DMS79 (cell line): ENCODE measurements around the gene IL24.
"Not testable (repeated sequence)": the region's sequence is repeated elsewhere in the genome, so short reads cannot be mapped to it uniquely, and the experiment has no call there.

Experiments
- DNase-seq: peaks from one replicate; lab custom pipeline; 2025; lab: John Stamatoyannopoulos, UW

Gene IL24

GRCh38 chr1:206897175-206897574 is at the start of gene IL24:
Gene IL24, plus strand, starts transcription at chr1:206897443. Its CDS starts 390 bp downstream, at chr1:206897833.
- DNase-seq = no peak

GRCh38 chr1:206847946-206848345 is 49.3 kb upstream of the IL24 start:
- no peak for DNase-seq

DNA sequence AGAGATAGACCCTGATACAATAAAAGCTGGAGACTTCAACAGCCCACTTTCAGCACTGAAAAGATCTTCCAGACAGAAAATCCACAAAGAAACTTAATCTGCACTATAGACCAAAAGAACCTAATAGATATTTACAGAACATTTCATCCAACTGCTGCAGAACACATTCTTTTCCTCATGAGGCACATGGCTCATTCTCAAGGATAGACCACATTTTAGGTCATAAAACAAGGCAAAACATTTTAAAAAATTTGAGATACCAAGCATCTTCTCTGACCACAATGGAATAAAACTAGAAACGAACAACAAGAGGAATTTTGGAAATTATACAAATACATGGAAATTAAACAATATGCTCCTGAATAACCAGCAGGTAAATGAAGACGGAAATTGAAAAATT is 46.8 kb upstream of the IL24 start:
- DNase-seq = no peak

DNA sequence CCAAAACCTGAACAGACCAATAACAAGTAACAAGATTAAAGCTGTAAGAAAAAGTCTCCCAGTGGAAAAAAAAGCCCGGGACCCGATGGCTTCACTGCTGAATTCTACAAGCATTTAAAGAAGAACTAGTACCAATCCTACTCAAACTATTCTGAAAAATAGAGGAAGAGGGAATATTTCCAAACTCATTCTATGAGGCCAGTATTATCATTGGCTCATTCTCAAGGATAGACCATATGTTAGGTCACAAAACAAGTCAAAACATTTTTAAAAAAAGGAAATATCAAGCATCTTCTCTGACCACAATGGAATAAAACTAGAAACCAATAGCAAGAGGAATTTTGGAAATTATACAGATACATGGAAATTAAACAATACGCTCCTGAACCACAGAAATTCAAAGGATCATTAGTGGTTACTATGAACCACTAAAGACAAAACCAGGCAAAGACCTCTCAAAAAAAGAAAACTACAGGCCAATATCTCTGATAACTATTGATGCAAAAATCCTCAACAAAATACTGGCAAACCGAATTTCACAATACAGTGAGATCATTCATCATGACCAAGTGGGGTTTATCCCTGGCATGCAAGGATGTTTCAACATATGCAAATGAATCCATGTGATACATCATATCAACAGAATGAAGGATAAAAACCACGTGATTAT is 45.8 kb upstream of the IL24 start:
- no peak for DNase-seq

DNA sequence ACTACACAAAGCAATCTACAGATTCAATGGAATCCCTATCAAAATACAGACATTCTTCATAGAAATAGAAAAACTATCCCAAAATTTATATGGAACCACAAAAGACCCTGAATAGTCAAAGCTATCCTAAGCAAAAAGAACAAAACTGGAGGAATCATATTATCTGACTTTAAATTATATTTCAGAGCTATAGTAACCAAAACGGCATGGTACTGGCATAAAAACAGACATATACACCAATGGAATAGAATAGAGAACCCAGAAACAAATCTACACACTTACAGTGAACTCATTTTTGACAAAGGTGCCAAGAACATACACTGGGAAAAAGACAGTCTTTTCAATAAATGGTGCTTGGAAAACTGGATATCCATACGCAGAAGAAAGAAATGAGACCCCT is 44.6 kb upstream of the IL24 start:
- not testable (repeated sequence) for DNase-seq

- not testable (repeated sequence) for DNase-seq
These were observed 43.5 kb upstream of the IL24 start for GRCh38 chr1:206853696-206854095.

DNA sequence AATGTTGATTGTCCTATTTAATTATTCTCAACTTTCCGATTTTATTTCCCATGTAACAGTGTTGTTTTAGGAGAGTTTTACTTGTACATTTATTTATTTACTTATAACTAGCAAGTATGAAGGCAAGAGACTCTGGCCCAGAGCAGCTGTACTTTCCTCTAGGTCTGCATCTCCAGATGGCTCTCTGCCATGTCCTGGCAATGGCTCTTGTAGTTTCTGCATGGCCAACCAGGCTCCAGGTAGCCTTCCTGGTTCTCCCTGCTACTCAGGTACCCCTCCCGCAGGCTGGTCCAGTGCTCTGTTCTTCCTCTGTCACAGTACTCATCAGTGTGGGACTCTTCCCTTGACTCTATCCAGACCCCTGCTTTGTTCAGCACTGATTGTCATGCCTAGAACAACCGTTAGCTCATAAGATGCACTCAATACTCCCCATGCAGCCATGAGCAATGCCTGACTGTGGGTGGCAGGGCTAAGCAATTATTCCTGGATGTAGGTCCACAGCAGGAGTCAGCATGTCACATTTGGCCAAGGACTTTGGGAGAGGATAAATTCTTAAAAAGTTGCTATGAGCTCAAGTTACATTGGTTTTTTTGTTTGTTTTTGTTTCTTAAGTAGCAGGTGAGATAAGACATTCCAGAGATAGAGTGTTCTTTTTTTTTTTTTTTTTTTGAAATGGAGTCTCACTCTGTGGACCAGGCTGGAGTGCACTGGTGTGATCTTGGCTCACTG is 42.7 kb upstream of the IL24 start:
- DNase-seq = no peak

DNA sequence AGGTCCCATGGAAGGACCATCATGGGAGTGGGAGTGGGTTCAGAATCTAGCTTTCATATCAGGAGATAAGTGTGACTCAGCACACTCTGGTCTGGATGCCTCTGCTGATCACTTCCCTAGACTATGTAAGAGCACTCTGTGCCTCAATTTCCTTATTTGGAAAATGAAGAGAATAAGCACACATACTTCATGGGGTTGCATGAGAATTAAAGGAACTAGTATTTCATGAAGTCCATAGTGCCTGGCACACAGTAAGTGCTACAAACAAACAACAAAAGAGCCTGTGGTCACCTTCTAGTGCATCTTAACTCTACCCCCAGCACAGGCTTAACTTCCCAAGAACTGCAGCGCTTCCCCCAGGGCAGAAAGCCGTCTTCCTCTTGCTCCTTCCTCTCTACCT is 41.4 kb upstream of the IL24 start:
- DNase-seq = no peak

DNA sequence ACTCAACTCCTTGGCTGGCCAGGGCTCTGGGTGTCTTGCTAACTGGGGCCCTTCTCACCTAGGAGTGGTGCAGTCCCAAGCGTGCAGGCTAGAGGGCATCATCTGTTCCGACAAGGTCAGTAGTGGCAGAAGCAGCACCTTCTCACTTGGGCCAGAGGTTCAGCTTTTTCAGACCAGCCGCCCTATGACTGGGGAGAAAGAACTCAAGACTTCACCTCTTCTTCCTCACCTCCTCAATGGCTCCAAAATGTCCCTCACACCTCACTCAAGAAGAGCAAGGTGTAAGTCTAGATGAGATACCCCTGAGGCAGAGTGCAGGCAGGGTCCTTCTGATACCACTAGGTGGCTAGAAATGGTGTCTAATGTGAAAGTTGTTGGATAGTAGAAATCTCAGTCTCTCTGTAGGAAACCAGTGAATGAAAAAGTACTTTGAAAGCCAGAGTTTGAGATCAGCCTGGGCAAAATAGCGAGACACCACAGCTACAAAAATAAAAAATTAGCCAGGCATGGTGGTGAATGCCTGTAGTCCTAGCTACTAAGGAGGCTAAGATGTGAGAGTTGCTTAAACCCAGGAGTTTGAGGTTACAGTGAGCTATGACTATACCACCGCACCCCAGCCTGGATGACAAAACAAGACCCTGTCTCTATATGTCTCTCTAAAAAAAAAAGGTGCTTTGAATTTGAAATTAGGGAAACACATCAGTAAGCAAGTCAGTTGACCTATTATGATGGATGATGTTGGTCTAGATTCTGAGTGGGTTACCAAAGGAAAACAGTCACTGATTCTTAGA is 40.4 kb upstream of the IL24 start:
- DNase-seq = no peak

DNA sequence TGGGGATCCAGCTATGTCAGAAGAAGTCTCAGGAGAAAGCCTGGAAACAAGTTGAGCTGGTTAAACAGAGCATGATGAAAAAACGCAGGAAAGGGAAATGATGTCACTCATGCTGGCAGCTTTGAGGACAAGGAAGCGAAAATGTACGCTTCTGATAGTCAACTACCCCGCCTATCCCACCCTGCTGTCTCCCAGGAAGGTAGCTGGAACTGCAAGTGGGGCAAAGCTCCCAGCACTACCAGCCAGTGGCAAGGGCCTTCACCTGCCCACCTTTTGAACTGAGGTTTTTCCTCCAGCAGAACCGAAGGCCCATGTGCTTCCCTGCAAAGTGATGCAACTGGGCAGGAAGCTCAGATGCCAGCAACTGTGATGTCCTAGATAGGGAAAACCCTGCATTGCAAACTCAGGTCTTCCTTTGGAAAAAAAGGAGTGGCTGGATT is 38.1 kb upstream of the IL24 start:
- DNase-seq = no peak

GRCh38 chr1:206860165-206860564 is 37.1 kb upstream of the IL24 start:
- DNase-seq = no peak

- no peak for DNase-seq
These were observed 34.0 kb upstream of the IL24 start for GRCh38 chr1:206863266-206863665.

DNA sequence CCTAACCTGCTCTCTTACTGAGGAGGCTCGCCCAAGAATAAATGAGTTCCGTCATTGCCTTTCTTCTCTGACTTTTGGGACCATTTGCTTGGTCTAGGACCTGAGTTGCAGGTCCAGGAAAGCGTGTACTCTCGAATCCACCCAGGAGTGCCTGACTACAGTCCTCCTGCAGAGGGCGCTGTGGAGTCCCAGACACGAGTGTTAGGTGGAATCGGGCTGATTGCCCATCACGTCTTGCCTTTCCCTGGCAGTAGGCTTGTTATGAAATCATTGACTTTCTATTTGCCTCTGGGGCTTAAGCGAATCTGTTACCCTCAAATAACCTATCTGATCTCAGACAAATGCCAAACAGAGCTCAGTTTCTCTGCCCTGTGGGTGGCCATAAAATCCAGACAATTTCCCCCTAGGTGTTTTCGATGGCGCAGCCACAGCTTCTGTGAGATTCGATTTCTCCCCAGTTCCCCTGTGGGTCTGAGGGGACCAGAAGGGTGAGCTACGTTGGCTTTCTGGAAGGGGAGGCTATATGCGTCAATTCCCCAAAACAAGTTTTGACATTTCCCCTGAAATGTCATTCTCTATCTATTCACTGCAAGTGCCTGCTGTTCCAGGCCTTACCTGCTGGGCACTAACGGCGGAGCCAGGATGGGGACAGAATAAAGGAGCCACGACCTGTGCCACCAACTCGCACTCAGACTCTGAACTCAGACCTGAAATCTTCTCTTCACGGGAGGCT is 32.1 kb upstream of the IL24 start, which contains the start of gene IL20:
Gene IL20 (plus strand): TSS at position 685 of the 733 bp plus-strand sequence. CDS start 230 bp downstream, outside the sequence.
- no peak for DNase-seq

DNA sequence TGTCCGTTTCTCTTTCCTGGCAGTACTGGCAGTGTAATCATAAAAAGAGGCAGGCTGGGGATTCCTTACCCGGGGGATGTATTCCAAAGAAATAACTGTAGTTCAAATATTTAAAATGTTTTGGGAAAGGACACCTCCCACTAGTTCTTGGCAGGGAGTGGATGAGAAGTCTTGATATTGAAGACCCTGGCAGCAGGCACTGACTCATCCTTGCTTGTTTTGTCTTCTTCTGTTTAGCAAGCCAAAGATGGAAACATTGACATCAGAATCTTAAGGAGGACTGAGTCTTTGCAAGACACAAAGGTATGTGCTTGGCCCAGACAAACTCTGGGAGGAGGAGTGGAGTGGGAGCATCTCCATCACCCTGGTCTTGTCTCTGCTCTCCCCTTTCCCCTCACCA is 31.2 kb upstream of the IL24 start:
- DNase-seq = no peak

GRCh38 chr1:206867239-206867638 is 30.0 kb upstream of the IL24 start:
- no peak for DNase-seq

GRCh38 chr1:206867716-206868115 is 29.5 kb upstream of the IL24 start:
- no peak for DNase-seq

- DNase-seq = no peak
These were observed 29.0 kb upstream of the IL24 start for GRCh38 chr1:206868264-206868663.

- DNase-seq = no peak
These were observed 25.1 kb upstream of the IL24 start for GRCh38 chr1:206872139-206872538.

- no peak for DNase-seq
These were observed 23.5 kb upstream of the IL24 start for GRCh38 chr1:206873603-206874188.

DNA sequence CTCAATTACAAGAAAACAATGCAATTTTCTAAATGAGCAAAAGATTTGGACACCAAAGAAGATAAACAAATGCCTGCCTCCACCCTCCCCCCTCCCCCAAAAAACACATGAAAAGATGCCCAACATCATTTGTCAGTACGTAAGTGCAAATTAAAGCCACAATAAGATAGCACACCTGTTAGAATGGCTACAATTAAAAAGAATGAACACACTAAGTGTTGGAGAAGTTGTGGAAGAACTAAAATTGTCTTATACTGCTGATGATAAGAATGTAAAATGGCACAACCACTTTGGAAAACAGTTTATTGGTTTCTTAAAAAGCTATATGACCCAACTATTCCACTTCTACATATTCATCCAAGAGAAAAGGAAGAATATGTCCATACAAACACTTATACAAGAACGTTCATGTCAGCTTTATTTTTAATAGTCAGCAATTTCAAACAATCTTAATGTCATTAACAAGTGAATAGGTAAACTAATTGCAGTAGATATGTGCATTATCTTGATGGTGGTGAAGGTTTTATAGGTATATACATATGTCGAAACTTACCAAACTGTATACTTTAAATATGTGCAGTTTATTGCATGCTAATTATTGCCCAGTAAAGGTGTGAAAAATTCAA is 21.4 kb upstream of the IL24 start:
- no peak for DNase-seq

DNA sequence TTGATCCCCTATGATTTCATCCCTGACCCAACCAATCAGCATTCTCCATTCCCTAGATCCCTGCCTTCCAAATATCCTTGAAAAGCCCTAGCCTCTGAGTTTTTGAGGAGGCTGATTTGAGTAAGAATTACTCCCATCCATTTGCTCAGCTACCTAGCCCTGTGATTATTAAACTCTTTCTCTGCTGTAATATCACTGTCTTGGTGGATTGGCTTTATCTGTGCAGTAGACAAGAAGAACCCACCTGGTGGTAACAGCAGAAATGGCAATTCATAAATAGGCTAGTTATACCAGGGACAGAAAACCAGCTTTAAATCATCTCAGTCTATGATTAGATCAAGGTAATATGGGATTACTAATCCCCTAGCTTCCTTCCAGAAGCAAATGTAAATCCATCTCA is 18.8 kb upstream of the IL24 start:
- DNase-seq = no peak
